IPS-NIHi11 (cell line): ENCODE measurements around the gene TMEM218.

ENCODE experiments used
- DNase-seq: peaks from one replicate; pipeline ENCODE4 v3.0.0; 2012; ENCODE audit warnings: mixed read lengths, low spot score

The TMEM218 gene

DNA sequence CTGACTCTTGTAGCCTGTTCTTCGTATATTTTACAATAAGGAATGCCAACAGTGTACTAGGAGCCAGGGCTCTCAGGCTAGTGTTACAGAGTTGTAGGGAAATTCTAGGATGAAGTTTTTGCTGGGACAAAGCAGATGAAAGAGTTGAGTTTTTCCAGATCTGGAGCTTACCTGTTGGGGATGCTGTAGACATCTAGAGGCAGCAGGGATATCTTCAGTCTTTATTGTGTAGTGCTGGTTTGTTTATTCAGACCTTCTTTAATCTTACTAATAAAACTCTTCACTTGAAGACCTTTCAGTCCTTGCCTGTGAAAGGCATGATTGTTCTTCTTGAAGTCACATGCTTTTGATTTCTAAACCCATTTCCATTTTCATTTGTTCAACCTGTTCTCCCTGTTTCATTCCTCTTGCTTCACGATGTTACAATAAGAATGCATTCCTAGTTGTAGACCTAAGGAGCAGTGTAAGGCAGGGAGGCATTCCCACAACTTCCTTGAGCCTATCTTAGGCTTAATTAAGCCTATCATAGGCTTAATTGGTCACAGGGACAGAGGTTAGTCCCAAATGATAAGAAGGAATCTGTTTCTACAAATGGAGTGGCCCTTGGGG is 56.2 kb downstream of the TMEM218 start:
- DNase-seq: no peak

DNA sequence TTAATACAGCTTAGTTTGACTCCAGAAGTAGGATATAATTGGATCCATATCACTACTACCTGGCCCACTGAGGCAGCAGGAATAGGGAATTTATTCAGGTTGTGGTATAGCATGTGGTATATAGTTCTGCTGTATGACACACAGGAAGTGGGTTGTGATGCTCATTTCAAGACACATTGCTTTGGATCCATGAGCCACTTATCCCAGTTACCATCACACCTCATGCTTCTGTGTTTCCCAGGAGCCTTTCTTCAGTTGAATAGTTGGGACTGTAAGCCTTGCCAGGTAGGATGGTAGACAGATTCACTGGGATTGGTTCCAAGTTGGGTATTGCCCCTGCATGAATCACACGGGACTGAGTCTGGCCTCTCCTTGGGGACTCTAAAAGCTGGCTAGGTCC is 58.3 kb downstream of the TMEM218 start:
- no peak for DNase-seq

DNA sequence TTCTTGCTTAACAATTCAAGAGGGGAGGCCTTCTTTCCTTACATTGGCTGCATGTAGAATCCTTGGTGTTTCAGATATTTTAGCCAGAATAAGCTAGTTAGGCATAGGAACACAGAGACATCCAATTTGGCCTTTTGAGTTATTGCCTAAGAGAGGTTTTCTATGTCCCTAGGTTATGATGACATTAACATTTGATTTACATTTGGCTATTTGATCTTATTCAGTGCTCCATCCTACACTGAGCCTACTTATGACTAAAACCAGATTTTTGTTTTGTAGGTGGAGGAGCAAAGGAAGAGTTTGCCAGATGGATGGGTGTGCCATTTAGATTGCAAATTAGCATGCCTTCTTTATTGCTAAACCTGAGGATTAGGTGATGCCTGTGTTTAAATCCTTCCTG is 59.4 kb downstream of the TMEM218 start:
- no peak for DNase-seq

DNA sequence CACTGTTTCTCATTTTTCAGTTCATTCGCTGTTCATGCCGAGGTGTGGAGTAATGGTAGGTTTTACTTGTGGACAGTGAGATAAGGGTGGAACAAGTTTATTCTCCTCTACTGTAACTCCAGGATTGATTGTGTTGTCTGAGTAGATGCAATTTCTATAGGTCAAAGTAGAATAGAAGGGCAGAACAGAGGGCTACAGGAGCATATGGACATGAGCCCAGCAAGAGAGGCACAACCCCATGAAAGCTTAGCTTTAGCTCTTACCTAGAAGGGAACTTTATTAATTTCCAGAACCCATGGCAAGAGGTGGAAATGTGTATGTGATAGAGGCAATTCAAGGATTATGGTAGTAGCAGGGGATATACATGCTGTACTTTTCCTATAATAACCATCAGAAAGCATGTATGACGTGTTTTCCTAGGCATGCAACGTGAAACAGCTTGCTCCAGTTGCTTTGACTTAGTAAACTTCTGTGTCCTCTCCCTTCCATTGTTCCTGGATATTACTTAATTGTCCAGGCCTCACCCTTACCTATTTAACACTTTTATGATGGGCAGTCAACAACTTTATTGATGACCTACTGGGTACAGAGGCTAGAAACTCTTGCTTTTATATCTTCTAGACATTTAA is 62.1 kb downstream of the TMEM218 start:
- DNase-seq: no peak
